GM12865 (cell line): Measurements from ENCODE around the gene SMIM35.

Source experiments
- DNase-seq: peaks from one replicate; pipeline ENCODE4 v3.0.0; 2010; ENCODE audit warnings: low read depth
- H3K4me3 ChIP-seq: 2 replicates; pipeline ENCODE4 v1.5.1; 2011; ENCODE audit warnings: mild to moderate bottlenecking, low read depth, low read length, control low read depth
- TF ChIP-seq, protein P1 (sequence below): IDR thresholded peaks from 2 replicates; pipeline ENCODE4 v1.5.1; 2011; ENCODE audit warnings: low read length, control low read depth, low read depth, inconsistent platforms; ENCODE audit not compliant: insufficient read depth; ENCODE audit errors: missing control alignments

Gene SMIM35

DNA sequence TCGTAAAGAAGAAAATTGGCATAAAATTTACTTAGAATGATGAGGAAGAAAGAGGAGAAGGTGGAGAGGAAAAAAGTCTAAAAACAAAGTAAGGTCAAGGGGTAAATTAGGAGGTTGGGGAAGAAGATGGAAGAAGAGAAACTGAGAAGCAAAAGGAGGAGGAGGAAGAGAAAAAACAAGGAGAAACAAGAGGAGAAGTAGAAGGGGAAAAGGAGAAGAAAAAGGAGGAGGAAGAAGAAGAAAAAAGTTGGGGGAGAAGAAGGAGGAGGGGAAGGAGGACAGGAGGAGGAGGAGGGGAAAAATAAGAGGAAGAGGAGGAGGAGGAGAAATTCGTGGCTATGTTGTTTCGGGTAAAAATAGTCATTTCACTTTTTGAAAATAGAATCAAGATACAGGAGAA lies 58.1 kb downstream of the SMIM35 start:
- DNase-seq, result no peak
- no peak overlapping the region for H3K4me3 ChIP-seq
- TF ChIP-seq, protein P1, sequence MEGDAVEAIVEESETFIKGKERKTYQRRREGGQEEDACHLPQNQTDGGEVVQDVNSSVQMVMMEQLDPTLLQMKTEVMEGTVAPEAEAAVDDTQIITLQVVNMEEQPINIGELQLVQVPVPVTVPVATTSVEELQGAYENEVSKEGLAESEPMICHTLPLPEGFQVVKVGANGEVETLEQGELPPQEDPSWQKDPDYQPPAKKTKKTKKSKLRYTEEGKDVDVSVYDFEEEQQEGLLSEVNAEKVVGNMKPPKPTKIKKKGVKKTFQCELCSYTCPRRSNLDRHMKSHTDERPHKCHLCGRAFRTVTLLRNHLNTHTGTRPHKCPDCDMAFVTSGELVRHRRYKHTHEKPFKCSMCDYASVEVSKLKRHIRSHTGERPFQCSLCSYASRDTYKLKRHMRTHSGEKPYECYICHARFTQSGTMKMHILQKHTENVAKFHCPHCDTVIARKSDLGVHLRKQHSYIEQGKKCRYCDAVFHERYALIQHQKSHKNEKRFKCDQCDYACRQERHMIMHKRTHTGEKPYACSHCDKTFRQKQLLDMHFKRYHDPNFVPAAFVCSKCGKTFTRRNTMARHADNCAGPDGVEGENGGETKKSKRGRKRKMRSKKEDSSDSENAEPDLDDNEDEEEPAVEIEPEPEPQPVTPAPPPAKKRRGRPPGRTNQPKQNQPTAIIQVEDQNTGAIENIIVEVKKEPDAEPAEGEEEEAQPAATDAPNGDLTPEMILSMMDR, result no peak

DNA sequence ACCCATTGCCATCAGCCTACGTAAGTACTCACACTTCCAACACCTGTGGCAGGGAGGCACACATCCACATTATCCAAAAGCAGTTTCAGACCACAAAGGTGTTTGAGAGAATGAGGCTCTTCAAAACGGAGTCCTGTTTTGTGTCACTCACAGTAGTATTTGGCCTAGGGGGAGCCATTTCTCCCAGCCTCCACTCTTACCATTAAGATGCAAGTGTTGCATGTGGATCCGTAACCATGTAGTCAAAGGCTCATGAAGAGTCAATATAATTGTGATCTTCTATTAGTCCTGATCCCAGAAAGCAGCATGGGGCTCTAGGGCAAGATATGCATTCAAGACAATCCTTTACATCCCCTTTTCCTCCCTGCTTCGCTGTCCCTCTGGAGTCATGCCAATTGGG lies 59.1 kb downstream of the SMIM35 start:
- DNase-seq, result no peak
- no peak overlapping the region for H3K4me3 ChIP-seq
- TF ChIP-seq, protein P1, result no peak

DNA sequence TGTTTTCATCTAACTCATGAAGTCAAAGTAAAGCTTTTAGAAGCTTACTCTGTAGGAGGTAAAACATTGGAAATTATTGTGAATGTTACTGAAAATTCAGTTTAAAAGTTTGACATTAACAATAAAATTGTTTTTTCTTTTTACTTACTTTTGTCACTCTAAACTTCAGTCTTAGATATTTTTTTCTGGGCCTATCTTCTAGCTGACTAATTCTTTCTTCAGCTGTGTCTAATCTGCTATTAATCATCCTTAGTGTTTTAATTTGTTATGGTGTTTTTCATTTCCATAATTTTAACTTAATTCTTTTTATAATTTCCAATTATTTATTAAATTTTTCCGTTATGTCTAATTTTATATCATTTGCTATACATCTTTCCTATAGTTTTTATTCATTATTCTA lies 65.6 kb downstream of the SMIM35 start:
- H3K4me3 ChIP-seq, result no peak overlapping the region
- TF ChIP-seq, protein P1, result no peak
- DNase-seq, result no peak

DNA sequence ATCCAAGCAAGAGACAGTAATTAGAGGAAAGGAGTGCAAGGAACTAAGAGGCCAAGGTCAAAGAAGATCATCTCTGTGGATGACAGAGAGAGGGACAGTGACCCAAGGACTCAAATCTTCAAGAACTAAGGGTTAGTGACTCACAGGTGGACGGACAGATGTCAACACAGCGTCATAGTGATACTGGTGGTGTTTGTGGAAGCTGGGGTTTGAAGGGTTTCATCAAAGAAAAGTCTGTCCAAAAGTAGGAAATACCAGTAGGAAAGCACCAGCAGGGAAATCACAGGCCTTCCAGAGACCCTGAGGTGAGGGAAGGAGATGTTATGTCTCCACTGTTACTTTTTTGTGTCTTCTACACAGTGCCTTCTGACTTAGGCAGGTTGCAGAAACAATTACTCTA lies 68.4 kb downstream of the SMIM35 start:
- TF ChIP-seq, protein P1, result no peak
- no peak overlapping the region for H3K4me3 ChIP-seq
- no peak for DNase-seq

DNA sequence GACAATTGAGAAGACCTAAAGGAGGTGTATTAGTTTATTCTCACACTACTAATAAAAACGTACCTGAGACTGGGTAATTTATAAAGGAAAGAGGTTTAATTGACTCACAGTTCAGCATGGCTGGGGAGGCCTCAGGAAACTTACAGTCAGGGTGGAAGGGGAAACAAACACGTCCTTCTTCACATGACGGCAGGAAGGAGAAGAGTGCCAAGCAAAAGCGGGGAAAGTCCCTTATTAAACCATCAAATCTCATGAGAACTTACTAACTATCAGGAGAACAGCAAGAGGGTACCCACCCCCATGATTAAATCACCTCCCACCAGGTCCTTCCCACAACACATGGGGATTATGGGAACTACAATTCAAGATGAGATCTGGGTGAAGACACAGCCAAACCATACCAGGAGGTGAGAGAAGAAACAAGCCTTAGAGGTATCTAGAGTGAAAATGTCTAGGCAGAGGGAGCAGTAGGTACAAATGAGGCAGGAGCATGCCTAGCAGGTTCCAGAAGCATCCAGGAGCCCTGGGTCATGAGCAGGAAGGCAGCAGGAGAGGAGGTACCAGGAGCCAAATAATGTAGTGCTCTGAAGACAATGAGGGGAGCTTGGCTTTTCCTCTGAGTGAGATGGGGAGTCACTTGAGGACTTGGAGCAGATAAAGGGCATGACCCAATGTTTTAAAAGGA lies 69.0 kb downstream of the SMIM35 start:
- no peak for DNase-seq
- H3K4me3 ChIP-seq, result no peak overlapping the region
- TF ChIP-seq, protein P1, result no peak

DNA sequence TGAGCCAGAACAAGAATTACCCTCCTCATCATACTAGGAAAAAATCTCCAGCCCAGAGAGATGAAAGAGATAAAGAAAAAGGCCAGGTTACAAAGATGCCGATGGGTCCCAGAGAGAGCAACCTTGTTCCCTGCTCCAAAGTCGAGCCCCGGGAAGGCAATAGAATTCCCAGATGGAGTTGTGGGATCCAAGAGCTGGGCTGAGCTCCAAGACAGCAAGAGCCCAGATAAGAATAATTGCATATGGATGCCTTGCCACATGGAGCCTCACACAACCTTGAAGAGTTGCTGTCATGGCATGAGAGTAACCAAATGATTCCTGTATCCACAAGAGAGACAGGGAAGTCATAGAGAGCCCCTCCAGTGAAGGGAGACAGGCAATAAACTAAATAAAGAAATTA lies 69.7 kb downstream of the SMIM35 start:
- TF ChIP-seq, protein P1, result no peak
- no peak for DNase-seq
- no peak overlapping the region for H3K4me3 ChIP-seq

DNA sequence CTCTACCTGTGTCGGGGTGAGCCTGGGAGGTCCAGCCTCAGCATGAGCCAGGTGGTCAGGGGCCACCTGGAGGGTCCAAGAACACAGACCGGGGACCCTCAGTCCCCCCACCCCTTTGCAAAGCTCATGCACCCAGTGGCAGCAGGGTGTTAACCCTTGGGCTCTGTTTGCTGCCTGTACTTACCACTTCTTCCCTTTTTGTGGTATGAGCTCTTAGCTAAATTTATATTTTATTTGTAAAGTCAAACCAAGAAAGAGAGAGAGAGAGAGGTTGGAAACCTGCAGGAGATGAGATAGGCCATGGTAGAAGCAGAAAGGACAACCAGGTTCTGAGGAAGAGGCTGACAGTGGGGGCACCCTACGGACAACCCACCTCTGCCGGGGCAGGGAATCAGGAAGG lies 70.7 kb downstream of the SMIM35 start:
- TF ChIP-seq, protein P1, result no peak
- DNase-seq, result no peak
- no peak overlapping the region for H3K4me3 ChIP-seq
